Fibroblast of pulmonary artery (primary cell): ENCODE data around the gene PGLYRP4.

ENCODE experiments used
- DNase-seq: peaks from one replicate; pipeline ENCODE4 v3.0.0-alpha.2; 2010; ENCODE audit warnings: low read depth
- H3K4me3 ChIP-seq: replicated peaks from 2 replicates; pipeline ENCODE4 v1.5.1; 2011; ENCODE audit warnings: low read depth, mild to moderate bottlenecking, control low read depth, low read length, moderate library complexity
- TF ChIP-seq, protein P1 (sequence below): IDR thresholded peaks from 2 replicates; pipeline ENCODE4 v1.5.1; 2011; ENCODE audit warnings: mild to moderate bottlenecking, control low read depth, low read length, inconsistent platforms; ENCODE audit errors: missing control alignments

Gene PGLYRP4

DNA sequence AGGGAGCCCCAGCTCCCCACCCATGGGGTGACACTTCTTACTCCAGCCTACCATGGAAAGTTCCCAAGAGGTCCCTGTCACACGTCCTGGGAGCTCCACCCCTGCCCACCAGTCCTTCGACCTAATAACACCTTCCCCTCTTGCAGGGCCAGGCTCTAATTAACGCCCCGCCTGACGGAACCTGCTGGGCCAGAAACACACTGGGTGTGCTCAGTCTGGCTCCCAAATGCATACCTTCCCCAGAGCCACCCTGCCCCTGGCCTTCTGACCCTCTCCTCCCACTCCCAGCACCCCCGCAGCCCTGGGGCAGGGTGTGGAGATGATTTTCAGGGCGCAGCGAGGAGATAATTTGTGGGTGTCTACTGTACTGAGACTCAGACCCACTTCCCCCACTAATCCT is 56.5 kb downstream of the PGLYRP4 start:
- TF ChIP-seq, protein P1, sequence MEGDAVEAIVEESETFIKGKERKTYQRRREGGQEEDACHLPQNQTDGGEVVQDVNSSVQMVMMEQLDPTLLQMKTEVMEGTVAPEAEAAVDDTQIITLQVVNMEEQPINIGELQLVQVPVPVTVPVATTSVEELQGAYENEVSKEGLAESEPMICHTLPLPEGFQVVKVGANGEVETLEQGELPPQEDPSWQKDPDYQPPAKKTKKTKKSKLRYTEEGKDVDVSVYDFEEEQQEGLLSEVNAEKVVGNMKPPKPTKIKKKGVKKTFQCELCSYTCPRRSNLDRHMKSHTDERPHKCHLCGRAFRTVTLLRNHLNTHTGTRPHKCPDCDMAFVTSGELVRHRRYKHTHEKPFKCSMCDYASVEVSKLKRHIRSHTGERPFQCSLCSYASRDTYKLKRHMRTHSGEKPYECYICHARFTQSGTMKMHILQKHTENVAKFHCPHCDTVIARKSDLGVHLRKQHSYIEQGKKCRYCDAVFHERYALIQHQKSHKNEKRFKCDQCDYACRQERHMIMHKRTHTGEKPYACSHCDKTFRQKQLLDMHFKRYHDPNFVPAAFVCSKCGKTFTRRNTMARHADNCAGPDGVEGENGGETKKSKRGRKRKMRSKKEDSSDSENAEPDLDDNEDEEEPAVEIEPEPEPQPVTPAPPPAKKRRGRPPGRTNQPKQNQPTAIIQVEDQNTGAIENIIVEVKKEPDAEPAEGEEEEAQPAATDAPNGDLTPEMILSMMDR = no peak
- H3K4me3 ChIP-seq = no peak overlapping the region
- DNase-seq = no peak

DNA sequence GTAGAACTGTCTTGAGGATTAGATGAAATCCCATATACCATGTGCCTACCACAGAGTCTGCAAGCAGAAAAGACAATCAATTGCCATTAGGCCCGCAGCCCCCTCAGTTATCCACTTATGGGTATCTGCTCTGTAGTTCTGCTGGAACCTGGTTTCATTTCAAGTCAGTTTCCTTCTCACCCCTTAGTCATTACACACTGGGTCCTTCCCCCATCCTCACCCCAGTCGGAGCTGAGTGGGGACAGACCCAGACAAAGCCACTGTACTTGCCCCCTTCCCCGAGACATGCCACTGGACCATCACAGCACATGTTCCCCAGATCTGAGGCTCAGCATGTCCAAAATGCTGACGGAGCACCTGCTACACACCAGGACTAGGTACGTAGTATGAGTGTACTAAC is 57.1 kb downstream of the PGLYRP4 start:
- TF ChIP-seq, protein P1 = no peak
- no peak for DNase-seq
- no peak overlapping the region for H3K4me3 ChIP-seq

DNA sequence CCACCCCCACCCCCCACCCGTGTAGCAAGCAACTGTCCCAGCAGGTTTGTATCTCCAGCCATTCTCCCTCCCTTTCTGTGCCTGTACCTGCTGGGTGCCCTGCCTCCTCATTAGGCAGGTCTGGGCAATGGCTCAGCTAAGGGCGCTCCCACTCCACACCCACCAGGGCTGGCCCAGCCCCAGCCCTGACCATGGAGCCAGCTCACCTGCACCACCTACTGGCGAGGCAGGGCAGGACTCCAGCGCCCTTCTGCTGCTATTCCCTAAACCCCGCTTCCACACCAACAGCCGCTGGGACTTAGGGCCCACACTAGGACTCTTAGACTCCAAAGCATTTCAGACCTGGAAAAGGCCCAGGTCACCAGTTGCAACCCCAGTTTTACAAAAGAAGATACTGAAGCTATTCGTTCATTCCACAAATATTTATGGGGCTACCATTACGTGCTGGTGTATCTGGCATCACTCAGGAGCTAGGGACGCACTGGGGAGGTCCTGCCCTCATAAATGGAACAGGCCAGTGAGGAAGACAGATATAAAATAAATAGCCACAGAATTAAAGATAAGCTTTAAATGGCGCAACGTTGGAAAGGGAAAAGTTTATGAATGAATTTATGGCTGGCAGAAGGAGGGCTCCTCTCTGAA is 59.9 kb downstream of the PGLYRP4 start:
- DNase-seq = no peak
- TF ChIP-seq, protein P1 = peak; percentile 29
- no peak overlapping the region for H3K4me3 ChIP-seq
